ENCODE measurements around the gene PPA1.
A peak's percentile ranks its signal among the peaks of the same experiment; 100 is the strongest.
"Not testable (repeated sequence)": the region's sequence is repeated elsewhere in the genome, so short reads cannot be mapped to it uniquely, and the experiment has no call there.

Gene PPA1

GRCh38 chr10:70266056-70266455, 32.8 kb upstream of the PPA1 start:
- DNase-seq (ENCODE audit: low read depth) = no peak
- H3K4me3 ChIP-seq (ENCODE audit: low read depth, low read length) = no peak overlapping the region
- no peak for TF ChIP-seq CTCF (conservative IDR thresholded peaks at IDR 0.05; ENCODE audit: low read depth, low read length)

- TF ChIP-seq CTCF (conservative IDR thresholded peaks at IDR 0.05; ENCODE audit: low read depth, low read length) = peak; percentile 52
- H3K4me3 ChIP-seq (ENCODE audit: low read depth, low read length) = no peak overlapping the region
- DNase-seq (ENCODE audit: low read depth) = peak; percentile 48
These were observed 31.9 kb upstream of the PPA1 start for GRCh38 chr10:70265032-70265689.

GRCh38 chr10:70260734-70261133, 27.5 kb upstream of the PPA1 start:
- no peak overlapping the region for H3K4me3 ChIP-seq (ENCODE audit: low read depth, low read length)
- no peak for DNase-seq (ENCODE audit: low read depth)
- no peak for TF ChIP-seq CTCF (conservative IDR thresholded peaks at IDR 0.05; ENCODE audit: low read depth, low read length)

- H3K4me3 ChIP-seq (ENCODE audit: low read depth, low read length) = no peak overlapping the region
- no peak for DNase-seq (ENCODE audit: low read depth)
- TF ChIP-seq CTCF (conservative IDR thresholded peaks at IDR 0.05; ENCODE audit: low read depth, low read length) = peak; percentile 4
These were observed 27.0 kb upstream of the PPA1 start for GRCh38 chr10:70260259-70260658.

GRCh38 chr10:70258216-70258615, 25.0 kb upstream of the PPA1 start:
- no peak for TF ChIP-seq CTCF (conservative IDR thresholded peaks at IDR 0.05; ENCODE audit: low read depth, low read length)

GRCh38 chr10:70257816-70258215, 24.6 kb upstream of the PPA1 start:
- DNase-seq (ENCODE audit: low read depth) = peak; percentile 24
- not testable (repeated sequence) for H3K4me3 ChIP-seq (ENCODE audit: low read depth, low read length)

More at GRCh38 chr10:70258216-70258615, 25.0 kb upstream of the PPA1 start:
- DNase-seq (ENCODE audit: low read depth) = no peak
- H3K4me3 ChIP-seq (ENCODE audit: low read depth, low read length) = no peak overlapping the region

- TF ChIP-seq CTCF (conservative IDR thresholded peaks at IDR 0.05; ENCODE audit: low read depth, low read length) = no peak
- no peak overlapping the region for H3K4me3 ChIP-seq (ENCODE audit: low read depth, low read length)
- no peak for DNase-seq (ENCODE audit: low read depth)
These were observed 23.2 kb upstream of the PPA1 start for GRCh38 chr10:70256463-70256862.
